PFSK-1 (cell line): ENCODE measurements around the gene S100A16.

Experiments
- FOXP2 ChIP-seq: optimal IDR thresholded peaks from 2 replicates; pipeline ENCODE3; 2011; ENCODE audit warnings: borderline replicate concordance, control low read depth, inconsistent platforms; ENCODE audit not compliant: insufficient read depth; ENCODE audit errors: extremely low read length, extremely low read depth
- POLR2AphosphoS5 ChIP-seq: IDR thresholded peaks from 2 replicates; pipeline ENCODE4 v1.6.1; 2012; ENCODE audit warnings: low read depth, mild to moderate bottlenecking, control low read depth, low read length, moderate library complexity
- REST ChIP-seq, 2 experiments: IDR thresholded peaks; 2 replicates each; pipeline versions ENCODE4 v1.6.1 to v1.8.0; 2011 to 2012; ENCODE audit warnings: low read depth in 2 of 2, low read length in 2 of 2, control low read depth in 1 of 2, inconsistent platforms in 1 of 2, mild to moderate bottlenecking in 1 of 2, moderate library complexity in 1 of 2; ENCODE audit not compliant: insufficient read depth in 1 of 2
- SIN3A ChIP-seq: IDR thresholded peaks from 2 replicates; pipeline ENCODE4 v1.6.1; 2012; ENCODE audit warnings: mild to moderate bottlenecking, low read length, moderate library complexity, borderline replicate concordance; ENCODE audit not compliant: insufficient read depth
- TAF1 ChIP-seq: IDR thresholded peaks from 2 replicates; pipeline ENCODE4 v1.6.1; 2012; ENCODE audit warnings: low read length, control low read depth, borderline replicate concordance; ENCODE audit not compliant: insufficient read depth

The S100A16 gene

GRCh38 chr1:153630384-153630783, 17.4 kb upstream of the S100A16 start:
- TF ChIP-seq SIN3A (no peak), POLR2AphosphoS5 (no peak), REST (IDR thresholded peaks at IDR 0.05; ENCODE audit: insufficient read depth in 1 of 2, low read depth in 2 of 2, low read length in 2 of 2) (no peak), FOXP2 (no peak)

GRCh38 chr1:153629971-153630370, 17.0 kb upstream of the S100A16 start:
- TF ChIP-seq SIN3A = no peak

- TF ChIP-seq SIN3A (no peak), POLR2AphosphoS5 (no peak), TAF1 (no peak), REST (IDR thresholded peaks at IDR 0.05; ENCODE audit: insufficient read depth in 1 of 2, low read depth in 2 of 2, low read length in 2 of 2) (no peak), FOXP2 (no peak)
These were observed 16.4 kb upstream of the S100A16 start for GRCh38 chr1:153629343-153629665.

GRCh38 chr1:153628638-153629342, 15.9 kb upstream of the S100A16 start:
- TF ChIP-seq TAF1 (no peak), SIN3A (no peak), FOXP2 (no peak), POLR2AphosphoS5 (no peak), REST (IDR thresholded peaks at IDR 0.05; ENCODE audit: insufficient read depth in 1 of 2, low read depth in 2 of 2, low read length in 2 of 2) (no peak)

GRCh38 chr1:153627715-153628626, 15.0 kb upstream of the S100A16 start, which contains the start of gene S100A1:
S100A1 (plus strand) TSS chr1:153628434; CDS start chr1:153630522, 2,088 bp downstream.
- TF ChIP-seq POLR2AphosphoS5 (no peak), SIN3A (no peak), TAF1 (no peak), REST (IDR thresholded peaks at IDR 0.05; ENCODE audit: insufficient read depth in 1 of 2, low read depth in 2 of 2, low read length in 2 of 2) (no peak), FOXP2 (no peak)
